ENCODE measurements around the gene TMPRSS9. TPM values are rescaled to one million over a fixed set of nuclear protein-coding genes. Genes with fewer than 3 reads are reported as not detected.

The TMPRSS9 gene
- polyA plus RNA-seq, 3 donors = 0.12 to 0.30 TPM; not detected in 1

GRCh38 chr19:2454199-2454961, 94.3 kb downstream of the TMPRSS9 start:
- Histone ChIP-seq H2AFZ (ENCODE audit: insufficient read depth, low read depth, low read length, poor library complexity, severe bottlenecking) (no peak overlapping the region), H3K27me3 (ENCODE audit: control insufficient read depth in 2 of 2, insufficient read depth in 2 of 2, low read length in 2 of 2) (no peaks in the 10 kb centered on the region), H3K79me2 (ENCODE audit: insufficient read depth, low read length) (peaks cover 70% of the 10 kb centered on the region), H3K9me3 (replicated peaks in 1 of 2; ENCODE audit: control insufficient read depth in 1 of 2, insufficient read depth in 1 of 2, low read length in 2 of 2) (no peaks in the 10 kb centered on the region), H3K9ac (ENCODE audit: insufficient read depth, low read length, poor library complexity, severe bottlenecking) (no peak overlapping the region), H3K27ac (ENCODE audit: low read depth in 1 of 2, low read length in 2 of 2) (peak overlapping the region in 1 of 2 donors; percentile 23), H3K4me3 (replicated peaks in 1 of 3; ENCODE audit: low read depth in 2 of 3, low read length in 3 of 3) (no peak overlapping the region), H3K4me2 (replicated peaks; ENCODE audit: extremely low read depth, low read length, poor library complexity, severe bottlenecking) (no peak overlapping the region), H4K20me1 (ENCODE audit: insufficient read depth, low read length) (no peaks in the 10 kb centered on the region), H3K4me1 (ENCODE audit: control insufficient read depth in 1 of 2, insufficient read depth in 2 of 2, low read length in 2 of 2) (peaks cover 17 to 21% of the 10 kb centered on the region in 2 donors), H3K36me3 (replicated peaks in 1 of 2; ENCODE audit: control insufficient read depth in 1 of 2, insufficient read depth in 2 of 2, low read length in 2 of 2) (no peaks in the 10 kb centered on the region)
- peaks cover 0 to 2% (median 0%) of the 10 kb centered on the region in 3 donors for H3K27me3 Mint-ChIP-seq (ENCODE audit: low read depth in 3 of 3)
- H3K27ac Mint-ChIP-seq = peak overlapping the region in 4 of 7 donors; percentile 27 to 74 (median 70)
- peak overlapping the region in 1 of 2 donors; percentile 88 for H3K4me3 Mint-ChIP-seq
- H3K4me1 Mint-ChIP-seq = peaks cover 19% of the 10 kb centered on the region
- peaks cover 3 to 26% of the 10 kb centered on the region in 2 donors for H3K36me3 Mint-ChIP-seq
- no peaks in the 10 kb centered on the region for H3K9me3 Mint-ChIP-seq
- intact Hi-C loops (cut with micrococcal nuclease) = no loop called here
- no peak for TF ChIP-seq CTCF (IDR thresholded peaks at IDR 0.05)
- 93% methylated on average over 8 of the region's 19 CpGs for WGBS (ENCODE audit: insufficient coverage)
- no peak for DNase-seq

GRCh38 chr19:2454962-2455850, 95.1 kb downstream of the TMPRSS9 start:
- 59% methylated on average over 9 of the region's 14 CpGs for WGBS (ENCODE audit: insufficient coverage)
- H4K20me1 ChIP-seq (ENCODE audit: insufficient read depth, low read length) = no peaks in the 10 kb centered on the region
- Mint-ChIP-seq H3K27me3 (ENCODE audit: low read depth in 3 of 3) (peaks cover 0 to 2% (median 0%) of the 10 kb centered on the region in 3 donors), H3K27ac (peak overlapping the region in 5 of 7 donors; percentile 20 to 89 (median 57)), H3K4me1 (peaks cover 24% of the 10 kb centered on the region), H3K36me3 (peaks cover under 1 to 19% of the 10 kb centered on the region in 2 donors), H3K9me3 (no peaks in the 10 kb centered on the region), H3K4me3 (peak overlapping the region; percentile 88 to 89)
- intact Hi-C loops (cut with micrococcal nuclease) = no loop called here
- no peaks in the 10 kb centered on the region for H3K27me3 ChIP-seq (ENCODE audit: control insufficient read depth in 2 of 2, insufficient read depth in 2 of 2, low read length in 2 of 2)
- H3K4me3 ChIP-seq (replicated peaks in 1 of 3; ENCODE audit: low read depth in 2 of 3, low read length in 3 of 3) = peak overlapping the region; percentile 65 to 91 (median 87)
- H2AFZ ChIP-seq (ENCODE audit: insufficient read depth, low read depth, low read length, poor library complexity, severe bottlenecking) = peak overlapping the region; percentile 94
- H3K27ac ChIP-seq (ENCODE audit: low read depth in 1 of 2, low read length in 2 of 2) = peak overlapping the region in 1 of 2 donors; percentile 78
- H3K9ac ChIP-seq (ENCODE audit: insufficient read depth, low read length, poor library complexity, severe bottlenecking) = peak overlapping the region; percentile 90
- H3K9me3 ChIP-seq (replicated peaks in 1 of 2; ENCODE audit: control insufficient read depth in 1 of 2, insufficient read depth in 1 of 2, low read length in 2 of 2) = no peaks in the 10 kb centered on the region
- peaks cover 20 to 21% of the 10 kb centered on the region in 2 donors for H3K4me1 ChIP-seq (ENCODE audit: control insufficient read depth in 1 of 2, insufficient read depth in 2 of 2, low read length in 2 of 2)
- no peak for TF ChIP-seq CTCF (IDR thresholded peaks at IDR 0.05)
- no peaks in the 10 kb centered on the region for H3K36me3 ChIP-seq (replicated peaks in 1 of 2; ENCODE audit: control insufficient read depth in 1 of 2, insufficient read depth in 2 of 2, low read length in 2 of 2)
- H3K4me2 ChIP-seq (replicated peaks; ENCODE audit: extremely low read depth, low read length, poor library complexity, severe bottlenecking) = peak overlapping the region; percentile 99
- H3K79me2 ChIP-seq (ENCODE audit: insufficient read depth, low read length) = peaks cover 65% of the 10 kb centered on the region
- DNase-seq = no peak
